Inflammatory macrophage treated with lipopolysaccharide for 4 hours (primary cell): ENCODE measurements around the gene OR1F1.
"Not testable (repeated sequence)": the region's sequence is repeated elsewhere in the genome, so short reads cannot be mapped to it uniquely, and the experiment has no call there.

ENCODE experiments used
- DNase-seq: peaks from one replicate; pipeline ENCODE4 v3.0.0-alpha.2; 2020

Gene OR1F1

DNA sequence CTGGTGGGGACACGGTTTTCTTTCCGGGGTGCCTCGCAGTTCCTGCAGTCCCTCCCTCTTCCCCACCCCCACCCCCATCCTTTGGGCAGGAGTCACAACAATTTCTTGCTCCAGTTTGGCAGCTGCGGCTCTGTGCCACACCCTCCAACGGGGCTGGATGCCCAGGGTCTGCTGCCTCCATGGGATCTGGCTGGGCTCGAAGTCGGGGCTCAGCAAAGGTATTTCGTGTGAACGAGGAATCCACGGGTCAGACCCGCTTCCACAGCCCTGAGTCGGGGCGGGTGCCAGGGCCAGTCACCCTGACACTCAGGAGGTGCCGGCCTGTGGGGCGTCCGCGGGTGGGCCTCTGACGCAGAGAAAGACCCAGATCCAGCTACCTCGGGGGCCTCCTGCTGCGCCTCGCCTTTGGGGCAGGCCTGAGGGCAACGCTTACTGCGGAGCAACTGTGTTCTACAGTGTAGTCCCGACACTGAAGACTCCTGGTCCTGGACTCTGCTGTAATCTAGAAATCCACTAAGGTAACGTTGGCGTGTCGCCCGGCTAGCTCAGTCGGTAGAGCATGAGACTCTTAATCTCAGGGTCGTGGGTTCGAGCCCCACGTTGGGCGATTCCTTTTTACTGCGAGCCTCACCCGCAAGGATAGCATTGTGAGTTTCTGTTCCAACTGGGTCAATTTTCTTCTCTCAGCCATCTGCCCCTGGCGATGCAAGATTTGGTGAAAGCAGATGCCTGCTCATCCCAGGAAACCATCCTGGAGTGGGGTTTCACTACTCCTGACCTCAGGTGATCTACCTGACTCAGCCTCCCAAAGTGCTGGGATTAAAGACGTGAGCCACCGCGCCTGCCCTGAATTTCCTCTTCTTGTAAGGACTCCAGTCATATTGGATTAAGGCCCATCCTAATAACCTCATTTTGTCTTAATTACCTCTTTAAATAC lies 12.6 kb upstream of the OR1F1 start:
- DNase-seq = no peak

DNA sequence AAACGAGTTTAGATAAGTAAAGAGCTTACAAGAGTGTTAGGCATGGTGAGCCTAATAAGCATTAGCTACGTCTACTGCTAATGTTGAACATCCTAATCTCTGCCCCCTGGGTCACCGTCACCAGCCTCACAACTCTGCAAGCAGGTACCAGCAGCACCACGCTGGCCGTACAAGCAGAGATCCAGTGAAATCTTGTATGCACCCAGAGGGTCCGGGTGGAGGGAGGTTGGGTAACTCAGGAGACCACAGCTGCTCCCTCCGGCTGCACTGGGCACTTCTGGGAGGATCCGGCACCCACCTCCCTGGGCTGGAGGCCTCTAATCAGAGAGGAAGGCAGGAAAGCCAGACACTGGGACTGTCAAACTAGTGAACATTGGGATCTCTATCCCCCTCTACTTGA lies 8.4 kb upstream of the OR1F1 start:
- no peak for DNase-seq

DNA sequence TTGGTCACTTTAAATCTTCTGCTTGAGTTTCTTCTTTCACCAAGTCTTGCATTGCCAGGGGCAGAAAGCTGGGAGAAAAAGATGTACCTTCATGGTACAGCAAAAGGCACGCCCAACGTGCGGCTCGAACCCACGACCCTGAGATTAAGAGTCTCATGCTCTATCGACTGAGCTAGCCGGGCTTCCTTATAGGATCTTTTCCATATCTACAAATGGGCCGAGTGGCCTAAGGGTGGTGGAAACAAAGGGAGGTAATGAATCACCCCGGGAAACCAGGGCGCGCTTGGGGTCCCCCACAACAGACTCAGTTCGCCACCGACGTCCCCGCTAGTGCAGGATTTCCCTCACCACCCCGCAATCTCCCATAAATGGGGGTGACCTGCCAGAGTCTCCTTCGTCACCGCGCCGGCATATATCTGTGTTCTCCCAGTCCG lies 7.5 kb upstream of the OR1F1 start:
- no peak for DNase-seq

DNA sequence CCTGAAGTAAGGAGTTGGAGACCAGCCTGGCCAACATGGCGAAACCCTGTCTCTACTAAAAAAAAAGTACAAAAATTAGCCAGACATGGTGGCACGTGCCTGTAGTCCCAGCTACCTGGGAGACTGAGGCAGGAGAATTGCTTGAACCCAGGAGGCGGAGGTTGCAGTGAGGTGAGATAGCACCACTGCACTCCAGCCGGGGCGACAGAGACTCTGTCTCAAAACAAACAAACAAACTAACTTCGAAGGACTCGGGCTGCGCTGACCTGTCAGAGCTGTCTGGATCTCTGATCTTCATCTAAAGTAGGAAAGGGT lies 5.8 kb upstream of the OR1F1 start:
- DNase-seq = not testable (repeated sequence)

DNA sequence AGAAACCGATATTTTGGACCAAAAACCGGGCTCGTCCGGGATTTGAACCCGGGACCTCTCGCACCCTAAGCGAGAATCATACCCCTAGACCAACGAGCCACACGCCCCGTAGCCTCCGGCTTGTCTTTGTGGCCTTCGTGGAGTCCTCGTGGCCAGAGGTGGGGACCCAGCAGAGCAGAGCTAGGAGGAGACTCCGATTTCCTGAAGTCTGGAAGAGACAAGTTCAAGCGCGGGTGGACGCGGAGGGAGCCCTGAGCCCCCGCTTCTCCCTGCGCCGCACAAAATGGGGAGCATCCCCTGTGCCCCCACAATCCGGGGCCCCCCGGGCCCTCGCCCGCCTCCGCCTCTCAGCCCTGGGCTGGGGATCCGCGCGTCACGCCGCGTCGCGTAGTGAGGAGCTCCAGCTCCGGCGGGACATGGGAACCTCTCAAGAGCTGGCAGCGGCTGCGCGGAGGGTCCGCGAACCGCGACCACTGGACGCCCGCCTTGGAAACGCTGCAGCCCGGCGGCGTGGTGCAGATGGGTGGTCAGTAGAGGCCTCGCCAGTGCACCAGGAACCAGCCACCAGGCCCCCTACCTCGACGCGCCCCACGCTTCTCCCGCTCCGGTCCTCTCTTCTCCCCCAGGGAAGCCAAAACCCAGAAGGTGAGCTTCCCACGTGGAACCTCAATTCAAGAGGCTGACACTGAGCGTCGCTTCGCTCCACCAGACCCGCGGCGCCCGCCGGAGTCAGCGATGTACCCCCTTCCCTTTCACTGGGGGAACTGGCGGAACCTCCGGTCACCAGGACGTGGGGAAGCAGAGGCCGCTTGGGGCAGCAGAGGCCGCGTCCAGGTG lies 5.2 kb upstream of the OR1F1 start:
- DNase-seq = peak; percentile 39

DNA sequence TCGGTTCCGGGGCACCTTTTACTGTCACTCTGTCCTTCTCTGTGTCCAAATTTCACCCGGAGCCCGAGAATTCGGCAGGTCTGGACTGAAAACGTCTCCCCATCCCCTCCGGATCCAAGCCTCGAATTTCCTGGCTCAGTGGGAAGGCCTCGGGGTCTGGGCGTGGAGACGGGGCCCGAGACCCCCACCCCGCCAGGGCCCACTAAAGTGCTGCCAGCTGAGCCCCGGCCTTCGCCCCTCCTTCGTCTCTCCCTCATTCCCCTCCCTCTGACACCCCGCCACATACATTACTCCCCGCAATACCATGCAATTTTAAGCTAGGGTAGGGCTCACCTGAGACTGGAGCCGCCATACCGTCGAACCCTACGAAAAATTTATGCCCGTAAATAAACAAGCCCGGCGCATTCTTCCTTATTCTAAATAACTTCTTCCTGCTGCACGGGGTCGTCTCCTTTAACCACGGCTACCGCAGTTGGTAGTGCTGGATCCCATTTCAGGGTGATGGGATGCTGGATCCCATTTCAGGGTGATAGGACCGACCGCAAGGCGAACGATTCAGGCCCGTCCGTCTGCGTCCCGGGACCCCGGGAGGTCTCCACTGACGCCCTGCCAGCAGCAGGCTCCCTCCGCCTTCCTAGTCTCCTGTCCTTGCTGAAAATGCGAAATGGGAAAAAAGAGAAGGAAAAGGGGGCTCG lies 4.4 kb upstream of the OR1F1 start:
- DNase-seq = no peak

DNA sequence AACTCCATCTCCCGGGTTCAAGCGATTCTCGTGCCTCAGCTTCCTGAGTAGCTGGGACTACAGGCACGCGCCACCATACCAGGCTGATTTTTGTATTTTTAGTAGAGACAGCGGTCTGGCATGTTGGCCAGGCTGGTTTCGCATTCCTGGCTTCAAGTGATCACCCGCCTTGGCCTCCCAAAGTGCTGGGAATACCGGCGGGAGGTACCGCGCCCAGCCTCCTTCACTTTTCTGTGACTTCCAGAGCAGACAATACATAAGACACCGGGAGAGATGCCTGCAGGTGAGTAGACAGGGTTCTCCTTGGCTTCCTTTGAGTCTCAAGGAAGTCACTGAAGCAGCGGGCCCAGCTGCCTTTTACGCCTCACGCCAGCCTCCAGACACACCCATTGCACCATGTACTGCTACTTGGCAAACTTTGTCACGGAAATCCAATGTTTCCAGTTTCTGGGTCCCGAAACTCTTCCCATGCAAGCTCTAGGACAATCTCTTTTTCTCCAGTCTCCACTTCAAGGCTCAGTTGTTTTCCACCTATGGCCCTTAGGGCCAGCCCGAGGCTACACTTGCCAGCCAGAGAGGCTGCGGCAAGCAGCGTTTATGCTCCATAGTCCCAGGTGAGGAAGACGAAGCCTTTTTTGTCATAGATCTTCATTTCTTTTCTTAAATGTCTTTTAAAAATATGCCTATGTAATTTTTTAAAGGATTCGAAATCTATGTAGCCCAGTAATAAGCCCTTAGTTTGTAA lies 886 bp upstream of the OR1F1 start:
- DNase-seq = no peak

DNA sequence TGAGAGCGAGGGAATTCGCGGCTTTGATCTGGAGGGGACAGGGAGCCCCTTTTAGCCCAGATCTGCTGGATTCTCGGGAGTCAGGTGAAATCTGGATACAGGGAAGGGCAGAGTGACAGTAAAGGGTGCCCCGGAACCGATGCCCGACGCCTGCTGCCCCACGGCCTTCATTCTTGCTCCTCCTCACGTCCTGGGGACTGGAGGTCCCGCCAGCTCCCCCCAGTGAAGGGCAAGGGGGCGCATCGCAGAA lies 596 bp downstream of the OR1F1 start:
- no peak for DNase-seq

DNA sequence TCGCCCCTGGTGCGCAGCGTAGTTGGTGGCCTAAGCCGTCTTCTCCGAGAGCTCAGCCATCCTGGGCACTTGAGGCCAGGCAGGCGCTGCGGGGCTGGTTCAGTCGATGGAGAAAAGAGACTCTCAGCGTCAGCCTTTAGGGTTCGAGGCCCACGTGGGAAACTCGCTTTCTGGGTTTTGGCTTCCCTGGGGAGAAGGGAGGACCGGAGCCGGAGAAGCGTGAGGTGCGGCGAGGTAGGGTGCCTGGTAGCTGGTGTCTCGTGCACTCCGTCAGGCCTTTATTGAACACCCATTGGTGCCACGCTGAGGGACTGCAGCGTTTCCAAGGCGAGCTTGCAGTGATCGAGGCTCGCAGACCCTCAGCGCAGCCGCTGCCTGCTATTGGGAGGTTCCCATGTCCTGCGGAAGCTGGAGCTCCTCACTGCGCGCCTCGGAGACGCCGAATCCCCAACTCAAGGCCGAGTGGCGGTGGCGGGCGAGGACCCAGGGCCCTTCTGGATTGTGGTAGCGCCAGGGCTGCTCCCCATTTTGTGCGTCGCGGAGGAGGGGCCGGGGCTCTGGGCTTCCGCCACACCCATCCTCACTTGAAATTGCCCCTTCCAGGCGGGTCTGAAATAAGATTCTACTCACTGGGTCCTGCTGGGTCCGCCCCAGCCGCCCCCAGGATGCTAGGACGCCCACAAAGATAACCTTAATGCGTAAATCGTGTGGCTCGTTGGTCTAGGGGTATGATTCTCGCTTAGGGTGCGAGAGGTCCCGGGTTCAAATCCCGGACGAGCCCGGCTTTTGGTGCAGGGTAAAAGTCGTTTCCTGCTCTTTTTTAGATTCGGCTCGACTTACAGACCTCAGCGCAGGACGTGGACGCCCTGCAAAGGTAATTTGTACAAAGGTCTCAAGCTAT lies 1.2 kb downstream of the OR1F1 start:
- DNase-seq = peak; percentile 14

DNA sequence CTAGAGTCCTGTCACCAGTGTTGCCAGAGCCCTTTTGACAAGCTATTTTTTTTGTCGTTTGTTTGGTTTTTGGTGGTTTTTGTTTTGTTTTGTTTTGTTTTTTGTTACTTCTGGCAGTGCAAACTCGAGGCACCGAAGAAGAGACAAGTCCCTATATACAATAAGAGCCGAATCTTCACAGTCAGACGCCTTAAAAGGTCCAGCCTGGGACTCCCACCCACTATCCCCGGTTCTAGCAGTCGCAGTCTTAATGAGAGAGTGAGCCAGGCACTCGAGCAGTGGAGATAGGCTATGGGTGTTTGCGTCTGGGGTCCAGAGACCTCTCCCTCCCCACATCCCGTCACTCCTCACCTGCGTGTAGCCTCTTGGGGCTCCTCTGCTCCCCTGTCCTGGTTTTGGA lies 1.9 kb downstream of the OR1F1 start:
- DNase-seq = no peak

DNA sequence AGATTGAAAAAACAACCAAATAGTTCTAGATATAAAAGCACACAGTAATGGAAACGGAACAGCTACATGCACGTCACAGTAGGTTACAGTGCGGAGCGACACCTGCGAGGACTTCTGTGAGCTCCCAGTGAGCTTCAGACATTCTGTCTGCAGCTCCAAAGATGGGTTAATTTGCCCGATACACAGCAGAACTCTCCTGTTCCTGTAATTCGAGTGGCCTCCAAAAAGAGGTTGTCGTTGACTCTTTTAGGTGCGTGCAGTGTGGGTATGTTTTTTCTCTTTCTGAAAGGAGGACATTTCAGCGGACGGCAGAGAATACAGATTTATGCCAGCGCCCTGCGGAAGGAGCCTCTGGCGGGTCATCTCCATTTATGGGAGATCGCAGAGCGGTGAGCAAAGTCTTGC lies 2.9 kb downstream of the OR1F1 start:
- DNase-seq = no peak

DNA sequence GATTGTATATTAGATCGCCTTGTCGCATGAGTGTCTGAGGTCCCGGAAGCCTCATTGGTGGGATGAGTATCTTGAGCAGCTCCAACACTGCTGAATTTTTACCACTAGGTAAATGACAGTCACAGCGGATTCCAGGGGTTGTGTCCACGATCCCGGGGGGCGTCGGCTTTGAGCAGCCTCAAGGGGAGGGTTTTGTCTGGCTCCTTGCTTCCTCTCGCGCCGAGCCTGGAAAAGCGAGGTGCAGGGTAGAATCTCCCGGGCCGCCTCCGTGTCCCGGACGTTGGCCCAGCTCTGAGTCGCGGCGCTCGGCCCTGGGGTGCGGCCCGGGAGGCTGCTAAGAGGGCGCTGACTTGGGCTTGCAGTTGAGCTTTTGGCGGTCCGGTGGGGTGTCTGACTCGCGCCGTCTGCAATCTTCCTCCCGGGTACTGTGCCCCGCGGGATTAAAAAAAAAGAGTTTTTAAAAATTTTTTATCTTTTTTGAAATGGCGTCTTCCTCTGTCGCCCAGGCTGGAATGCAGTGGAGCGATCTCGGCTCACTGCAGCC lies 4.5 kb downstream of the OR1F1 start:
- no peak for DNase-seq

DNA sequence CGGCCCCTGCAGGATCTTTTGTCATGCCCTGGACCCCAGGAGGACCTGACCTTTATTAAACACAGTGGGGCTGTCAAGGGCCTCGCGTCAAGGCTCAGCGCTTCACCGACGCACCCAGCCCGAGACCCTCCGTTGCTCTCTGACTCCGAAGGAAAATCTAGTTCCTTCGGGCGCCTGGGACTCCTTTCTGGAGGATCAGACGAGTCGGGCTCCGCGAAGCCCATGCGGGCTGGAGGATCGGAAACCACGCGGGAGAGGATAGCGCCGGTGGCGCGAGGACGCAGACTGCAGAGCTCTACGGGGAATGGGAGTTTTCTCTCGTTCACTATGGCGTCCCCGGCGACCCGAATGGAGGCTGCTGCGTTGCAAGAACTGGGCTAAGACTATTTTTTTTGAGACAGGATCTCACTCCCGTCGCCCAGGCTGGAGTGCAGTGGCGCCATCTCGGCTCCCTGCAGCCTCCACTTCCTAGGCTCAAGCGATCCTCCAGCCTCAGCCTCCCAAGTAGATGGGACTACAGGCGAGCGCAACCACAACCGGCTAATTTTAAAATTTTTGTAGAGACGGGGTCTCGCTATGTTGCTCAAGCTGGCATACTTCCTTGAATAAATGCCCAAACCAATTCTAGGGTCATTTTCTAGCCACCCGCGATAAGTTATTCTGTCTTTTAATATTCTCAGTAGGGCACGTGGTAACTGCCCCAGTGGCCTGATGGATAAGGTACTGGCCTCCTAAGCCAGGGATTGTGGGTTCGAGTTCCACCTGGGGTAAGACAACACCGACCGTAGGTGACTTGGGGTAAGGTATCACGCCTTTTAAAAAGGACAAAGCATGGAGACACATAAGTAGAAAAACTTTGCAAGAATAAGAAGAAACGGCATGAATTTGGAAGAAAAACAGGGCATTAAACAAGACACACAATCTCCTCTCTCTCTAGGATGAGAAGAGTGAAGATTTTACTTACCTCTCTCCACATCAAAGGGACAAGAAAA lies 5.5 kb downstream of the OR1F1 start:
- DNase-seq = no peak

DNA sequence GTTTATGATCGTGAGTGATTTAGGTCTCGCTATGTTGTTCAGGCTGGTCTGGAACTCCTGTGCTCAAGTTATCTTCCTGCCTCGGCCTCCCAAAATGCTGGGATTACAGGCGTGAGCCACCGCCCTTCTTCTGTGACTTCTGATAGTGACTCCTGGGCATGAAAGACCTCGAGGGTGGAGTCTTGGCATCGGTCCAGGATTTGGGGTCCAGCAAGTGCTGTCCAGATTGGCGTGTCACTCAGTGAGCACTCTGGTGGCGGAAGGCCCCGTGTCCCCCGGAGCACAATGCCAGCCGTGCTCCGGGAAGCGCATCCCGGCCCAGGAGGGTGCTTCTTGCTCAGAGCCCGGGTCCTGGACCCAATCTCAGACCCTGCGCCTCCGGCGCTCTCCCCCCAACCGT lies 6.8 kb downstream of the OR1F1 start:
- no peak for DNase-seq

DNA sequence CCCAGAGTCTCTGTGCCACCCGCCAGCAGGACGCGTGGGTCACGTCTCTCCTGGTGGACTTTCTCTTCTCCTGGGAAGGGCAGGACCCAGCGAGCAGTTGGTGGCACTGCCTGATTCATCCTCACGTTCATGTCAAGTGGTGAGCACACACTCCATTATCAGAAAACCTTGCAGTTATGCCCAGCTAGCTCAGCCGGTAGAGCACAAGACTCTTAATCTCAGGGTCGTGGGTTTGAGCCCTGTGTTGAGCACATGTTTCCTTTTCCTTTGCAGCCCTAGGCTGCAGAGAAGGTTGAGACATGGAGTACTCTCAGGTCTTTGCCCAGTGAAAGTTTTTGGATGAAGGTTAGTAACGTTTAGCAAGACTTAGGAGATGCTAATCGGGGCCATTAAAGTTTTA lies 8.0 kb downstream of the OR1F1 start:
- DNase-seq = no peak

DNA sequence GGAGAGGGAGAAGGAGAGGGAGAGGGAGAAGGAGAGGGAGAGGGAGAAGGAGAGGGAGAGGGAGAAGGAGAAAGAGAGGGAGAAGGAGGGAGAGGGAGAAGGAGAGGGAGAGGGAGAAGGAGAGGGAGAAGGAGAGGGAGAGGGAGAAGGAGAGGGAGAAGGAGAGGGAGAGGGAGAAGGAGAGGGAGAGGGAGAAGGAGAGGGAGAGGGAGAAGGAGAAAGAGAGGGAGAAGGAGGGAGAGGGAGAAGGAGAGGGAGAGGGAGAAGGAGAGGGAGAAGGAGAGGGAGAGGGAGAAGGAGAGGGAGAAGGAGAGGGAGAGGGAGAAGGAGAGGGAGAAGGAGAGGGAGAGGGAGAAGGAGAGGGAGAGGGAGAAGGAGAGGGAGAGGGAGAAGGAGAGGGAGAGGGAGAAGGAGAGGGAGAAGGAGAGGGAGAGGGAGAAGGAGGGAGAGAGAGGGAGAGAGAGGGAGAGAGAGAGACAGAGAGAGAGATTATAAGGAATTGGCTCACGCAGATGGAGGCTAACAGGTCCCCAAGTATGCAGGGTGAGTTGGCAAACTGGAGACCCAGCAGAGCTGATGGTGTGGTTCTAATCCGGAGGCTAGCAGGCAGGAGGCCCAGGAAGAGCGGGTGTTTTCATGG lies 9.8 kb downstream of the OR1F1 start:
- not testable (repeated sequence) for DNase-seq

DNA sequence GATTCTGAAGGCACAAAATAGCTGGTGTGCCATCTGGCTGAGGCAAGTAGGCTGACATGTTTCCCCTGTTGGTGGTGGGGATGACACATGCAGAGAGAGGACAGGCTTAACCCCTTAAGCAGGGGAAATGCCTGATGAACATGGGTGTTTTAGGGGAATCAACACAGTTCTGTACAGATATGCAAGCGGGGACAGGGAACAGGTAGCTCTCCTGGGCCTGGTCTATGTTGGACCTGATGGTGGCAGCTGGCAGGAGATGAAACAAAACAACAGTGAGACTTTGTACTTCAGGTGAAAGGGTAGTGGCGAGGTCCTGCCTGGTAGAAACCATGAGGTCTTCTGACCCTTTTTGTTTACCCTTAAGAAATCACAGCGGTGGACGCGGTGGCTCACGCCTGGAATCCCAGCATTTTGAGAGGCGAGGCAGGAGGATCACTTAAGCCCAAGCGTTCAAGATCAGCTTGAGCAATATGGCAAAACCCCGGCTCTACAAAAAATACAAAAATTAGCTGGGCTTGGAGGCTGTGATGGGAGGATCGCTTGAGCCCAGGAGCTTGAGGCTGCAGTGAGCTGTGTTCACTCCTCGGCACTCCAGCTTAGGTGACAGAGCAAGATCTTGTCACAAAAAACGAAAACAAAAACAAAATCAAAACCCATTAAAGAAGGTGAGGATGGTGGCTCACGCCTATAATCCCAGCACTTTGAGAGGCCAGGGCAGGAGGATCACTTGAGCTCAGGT lies 10.5 kb downstream of the OR1F1 start:
- DNase-seq = no peak

DNA sequence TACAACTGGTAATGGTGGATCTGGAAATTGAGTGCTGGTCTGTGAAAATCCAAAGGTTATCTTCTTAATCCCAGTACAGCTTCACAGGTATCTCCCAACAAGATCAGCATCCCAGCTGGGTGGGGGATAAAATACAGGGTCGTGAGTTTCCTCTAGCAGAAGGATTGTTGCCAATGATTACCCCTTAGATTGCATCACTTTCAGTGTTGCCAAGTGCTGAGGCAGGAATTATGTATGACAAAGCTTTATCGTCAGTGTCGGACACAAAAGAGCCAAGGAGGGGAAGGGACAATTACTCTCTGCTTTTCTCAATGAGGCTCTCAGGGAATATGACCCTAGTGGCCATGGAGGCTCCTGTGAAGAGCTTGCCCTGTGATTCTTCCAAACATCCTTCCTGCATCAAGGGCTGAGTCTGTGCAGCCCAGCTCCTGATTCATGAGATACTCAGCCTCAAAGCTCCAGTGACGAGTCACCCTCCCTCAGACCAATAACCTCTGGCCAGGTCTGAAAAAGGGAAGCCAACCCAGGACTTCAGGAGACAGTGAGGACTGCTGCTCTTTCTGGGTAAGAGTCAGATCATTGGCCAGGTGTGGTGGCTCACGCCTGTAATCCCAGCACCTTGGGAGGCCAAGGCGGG lies 15.0 kb downstream of the OR1F1 start:
- no peak for DNase-seq

DNA sequence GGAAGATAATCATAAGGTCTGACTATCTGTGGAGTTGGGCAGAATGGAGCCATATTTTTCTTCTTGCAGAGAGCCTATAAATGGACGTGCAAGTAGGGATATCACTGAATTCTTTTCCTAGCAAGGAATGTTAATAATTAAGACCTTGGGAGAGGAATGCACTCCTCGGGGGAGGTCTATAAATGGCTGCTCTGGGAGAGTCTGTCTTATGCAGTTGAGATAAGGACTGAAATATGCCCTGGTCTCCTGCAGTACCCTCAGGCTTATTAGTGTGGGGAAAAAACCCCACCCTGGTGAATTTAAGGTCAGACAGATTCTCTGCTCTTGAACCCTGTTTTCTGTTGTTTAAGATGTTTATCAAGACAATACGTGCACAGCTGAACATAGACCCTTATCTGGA lies 17.9 kb downstream of the OR1F1 start:
- not testable (repeated sequence) for DNase-seq
